K562 treated with DMSO at 1 percent for 48 hours (cell line): ENCODE data around the gene ZNF496. TPM values are rescaled to one million over a fixed set of nuclear protein-coding genes. Genes with fewer than 3 reads are reported as not detected.

Experiments used
- total RNA-seq: library from RNA; unstranded; fragments of 300-600 nt; gene quantifications from 2 replicates; pipeline ENCODE4 v1.2.3, GENCODE V29; 2022; ENCODE audit warnings: low replicate concordance; ENCODE audit errors: extremely low read depth

The ZNF496 gene
- total RNA-seq = not detected in 2 replicates

DNA sequence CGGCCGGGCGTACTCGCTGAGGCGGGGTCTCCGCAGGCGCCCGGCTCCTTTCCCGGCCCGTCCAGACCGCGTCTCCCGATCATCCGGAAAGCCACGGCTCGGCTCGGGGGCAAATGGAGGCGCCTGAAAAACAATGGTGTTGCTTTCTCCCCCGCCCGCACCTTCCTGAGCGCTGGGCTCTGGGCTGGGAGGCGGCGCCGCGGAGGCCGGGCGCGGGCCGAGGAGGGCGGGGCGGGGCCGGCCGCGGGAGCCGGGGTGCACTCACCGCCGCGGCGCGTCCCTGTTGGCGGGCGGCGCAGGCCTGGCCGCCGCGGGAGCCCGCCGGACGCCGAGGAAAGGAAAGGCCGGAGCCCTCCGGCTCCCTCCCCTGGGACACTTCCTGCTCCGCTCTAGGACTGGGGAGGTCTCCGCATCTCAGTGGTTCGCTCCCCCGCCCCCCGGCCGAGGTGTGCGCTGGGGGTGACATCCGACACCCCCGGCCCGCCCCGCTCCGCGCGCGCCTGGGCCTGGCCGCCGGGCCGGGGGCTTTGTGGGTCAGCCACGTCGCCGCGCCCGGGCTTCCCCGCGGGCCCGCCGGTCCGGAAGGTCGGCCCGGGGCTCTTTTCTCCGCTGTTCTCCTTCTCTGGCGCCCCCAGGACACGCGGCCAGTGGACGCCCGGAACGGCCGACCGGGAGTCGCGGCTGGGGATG lies at the start of gene ZNF496:
ZNF496 (minus strand) TSS at position 343 of the 690 bp plus-strand sequence. CDS start 2,289 bp downstream, outside the sequence.

DNA sequence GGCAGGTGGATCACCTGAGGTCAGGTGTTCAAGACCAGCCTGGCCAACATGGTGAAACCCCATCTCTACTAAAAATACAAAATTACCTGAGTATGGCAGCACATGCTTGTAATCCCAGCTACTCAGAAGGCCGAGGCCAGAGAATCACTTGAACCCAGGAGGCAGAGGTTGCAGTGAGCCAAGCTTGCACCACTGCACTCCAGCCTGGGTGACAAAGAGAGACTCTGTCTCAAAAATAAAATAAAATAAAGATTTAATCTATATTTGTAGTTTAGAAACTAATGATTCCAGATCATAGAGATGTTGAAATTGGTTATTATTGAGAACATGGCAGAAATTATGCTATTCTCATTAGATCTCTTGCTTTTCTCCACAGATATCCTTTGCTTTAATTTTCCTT lies 75.9 kb downstream of the ZNF496 start, which contains the start of gene VN1R5:
VN1R5 (plus strand) TSS at position 301 of the 400 bp plus-strand sequence.

Other genes starting within 250 kb of the ZNF496 start
- not detected in 2 replicates for gene ZNF669, start 227.5 kb downstream of the ZNF496 start, total RNA-seq
- not detected in 2 replicates for gene ZNF124, start 159.8 kb downstream of the ZNF496 start, total RNA-seq
- gene VN1R5, start 75.8 kb downstream of the ZNF496 start, total RNA-seq = not detected in 2 replicates
- not detected in 2 replicates for gene NLRP3, start 84.3 kb upstream of the ZNF496 start, total RNA-seq
- not detected in 2 replicates for gene OR2B11, start 126.2 kb upstream of the ZNF496 start, total RNA-seq
- gene OR2C3, start 204.6 kb upstream of the ZNF496 start, total RNA-seq = not detected in 2 replicates
- not detected in 2 replicates for gene GCSAML, start 217.3 kb upstream of the ZNF496 start, total RNA-seq